Measurements from ENCODE around the gene IPO7. TPM values are rescaled to one million over a fixed set of nuclear protein-coding genes. Genes with fewer than 3 reads are reported as not detected.
A peak's percentile ranks its signal among the peaks of the same experiment; 100 is the strongest.

The IPO7 gene
- total and polyA plus RNA-seq, 2 of the 13 experiments (the other 11 are each of a cell fraction or from before 2014, with no cell fraction given): 59.4 to 98.4 TPM

- TF ChIP-seq, protein P1, sequence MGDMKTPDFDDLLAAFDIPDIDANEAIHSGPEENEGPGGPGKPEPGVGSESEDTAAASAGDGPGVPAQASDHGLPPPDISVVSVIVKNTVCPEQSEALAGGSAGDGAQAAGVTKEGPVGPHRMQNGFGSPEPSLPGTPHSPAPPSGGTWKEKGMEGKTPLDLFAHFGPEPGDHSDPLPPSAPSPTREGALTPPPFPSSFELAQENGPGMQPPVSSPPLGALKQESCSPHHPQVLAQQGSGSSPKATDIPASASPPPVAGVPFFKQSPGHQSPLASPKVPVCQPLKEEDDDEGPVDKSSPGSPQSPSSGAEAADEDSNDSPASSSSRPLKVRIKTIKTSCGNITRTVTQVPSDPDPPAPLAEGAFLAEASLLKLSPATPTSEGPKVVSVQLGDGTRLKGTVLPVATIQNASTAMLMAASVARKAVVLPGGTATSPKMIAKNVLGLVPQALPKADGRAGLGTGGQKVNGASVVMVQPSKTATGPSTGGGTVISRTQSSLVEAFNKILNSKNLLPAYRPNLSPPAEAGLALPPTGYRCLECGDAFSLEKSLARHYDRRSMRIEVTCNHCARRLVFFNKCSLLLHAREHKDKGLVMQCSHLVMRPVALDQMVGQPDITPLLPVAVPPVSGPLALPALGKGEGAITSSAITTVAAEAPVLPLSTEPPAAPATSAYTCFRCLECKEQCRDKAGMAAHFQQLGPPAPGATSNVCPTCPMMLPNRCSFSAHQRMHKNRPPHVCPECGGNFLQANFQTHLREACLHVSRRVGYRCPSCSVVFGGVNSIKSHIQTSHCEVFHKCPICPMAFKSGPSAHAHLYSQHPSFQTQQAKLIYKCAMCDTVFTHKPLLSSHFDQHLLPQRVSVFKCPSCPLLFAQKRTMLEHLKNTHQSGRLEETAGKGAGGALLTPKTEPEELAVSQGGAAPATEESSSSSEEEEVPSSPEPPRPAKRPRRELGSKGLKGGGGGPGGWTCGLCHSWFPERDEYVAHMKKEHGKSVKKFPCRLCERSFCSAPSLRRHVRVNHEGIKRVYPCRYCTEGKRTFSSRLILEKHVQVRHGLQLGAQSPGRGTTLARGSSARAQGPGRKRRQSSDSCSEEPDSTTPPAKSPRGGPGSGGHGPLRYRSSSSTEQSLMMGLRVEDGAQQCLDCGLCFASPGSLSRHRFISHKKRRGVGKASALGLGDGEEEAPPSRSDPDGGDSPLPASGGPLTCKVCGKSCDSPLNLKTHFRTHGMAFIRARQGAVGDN (CRISPR knock-in tag; IDR thresholded peaks at IDR 0.05): no peak
- TF ChIP-seq ZNF891 (CRISPR knock-in tag; IDR thresholded peaks at IDR 0.05) (no peak), RBM22 (optimal IDR thresholded peaks at IDR 0.05; ENCODE audit: low read length) (peak; percentile 54), ZNF280D (CRISPR knock-in tag; IDR thresholded peaks at IDR 0.05) (no peak), ZNF138 (CRISPR knock-in tag; IDR thresholded peaks at IDR 0.05; ENCODE audit: low read depth) (no peak), MIXL1 (CRISPR knock-in tag; IDR thresholded peaks at IDR 0.05) (0 out of 2 replicates have a peak, but pooled peaks have one; percentile 16), ZSCAN12 (CRISPR knock-in tag; IDR thresholded peaks at IDR 0.05) (no peak), SKI (IDR thresholded peaks at IDR 0.05; ENCODE audit: partially characterized antibody) (no peak), PAF1 (CRISPR knock-in tag; IDR thresholded peaks at IDR 0.05) (peak; percentile 81; the same call in 1 of the 2 replicates), ZNF431 (CRISPR knock-in tag; IDR thresholded peaks at IDR 0.05; ENCODE audit: borderline replicate concordance, low read depth) (no peak), ZNF839 (CRISPR knock-in tag; IDR thresholded peaks at IDR 0.05; ENCODE audit: borderline replicate concordance) (no peak), BHLHE40 (IDR thresholded peaks at IDR 0.05; ENCODE audit: low read length) (no peak)
- TF ChIP-seq, protein P2, sequence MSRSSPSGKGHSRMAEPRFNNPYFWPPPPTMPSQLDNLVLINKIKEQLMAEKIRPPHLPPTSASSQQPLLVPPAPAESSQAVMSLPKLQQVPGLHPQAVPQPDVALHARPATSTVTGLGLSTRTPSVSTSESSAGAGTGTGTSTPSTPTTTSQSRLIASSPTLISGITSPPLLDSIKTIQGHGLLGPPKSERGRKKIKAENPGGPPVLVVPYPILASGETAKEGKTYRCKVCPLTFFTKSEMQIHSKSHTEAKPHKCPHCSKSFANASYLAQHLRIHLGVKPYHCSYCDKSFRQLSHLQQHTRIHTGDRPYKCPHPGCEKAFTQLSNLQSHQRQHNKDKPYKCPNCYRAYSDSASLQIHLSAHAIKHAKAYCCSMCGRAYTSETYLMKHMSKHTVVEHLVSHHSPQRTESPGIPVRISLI (CRISPR knock-in tag; IDR thresholded peaks at IDR 0.05; ENCODE audit: borderline replicate concordance): no peak
- TF ChIP-seq, protein P3, sequence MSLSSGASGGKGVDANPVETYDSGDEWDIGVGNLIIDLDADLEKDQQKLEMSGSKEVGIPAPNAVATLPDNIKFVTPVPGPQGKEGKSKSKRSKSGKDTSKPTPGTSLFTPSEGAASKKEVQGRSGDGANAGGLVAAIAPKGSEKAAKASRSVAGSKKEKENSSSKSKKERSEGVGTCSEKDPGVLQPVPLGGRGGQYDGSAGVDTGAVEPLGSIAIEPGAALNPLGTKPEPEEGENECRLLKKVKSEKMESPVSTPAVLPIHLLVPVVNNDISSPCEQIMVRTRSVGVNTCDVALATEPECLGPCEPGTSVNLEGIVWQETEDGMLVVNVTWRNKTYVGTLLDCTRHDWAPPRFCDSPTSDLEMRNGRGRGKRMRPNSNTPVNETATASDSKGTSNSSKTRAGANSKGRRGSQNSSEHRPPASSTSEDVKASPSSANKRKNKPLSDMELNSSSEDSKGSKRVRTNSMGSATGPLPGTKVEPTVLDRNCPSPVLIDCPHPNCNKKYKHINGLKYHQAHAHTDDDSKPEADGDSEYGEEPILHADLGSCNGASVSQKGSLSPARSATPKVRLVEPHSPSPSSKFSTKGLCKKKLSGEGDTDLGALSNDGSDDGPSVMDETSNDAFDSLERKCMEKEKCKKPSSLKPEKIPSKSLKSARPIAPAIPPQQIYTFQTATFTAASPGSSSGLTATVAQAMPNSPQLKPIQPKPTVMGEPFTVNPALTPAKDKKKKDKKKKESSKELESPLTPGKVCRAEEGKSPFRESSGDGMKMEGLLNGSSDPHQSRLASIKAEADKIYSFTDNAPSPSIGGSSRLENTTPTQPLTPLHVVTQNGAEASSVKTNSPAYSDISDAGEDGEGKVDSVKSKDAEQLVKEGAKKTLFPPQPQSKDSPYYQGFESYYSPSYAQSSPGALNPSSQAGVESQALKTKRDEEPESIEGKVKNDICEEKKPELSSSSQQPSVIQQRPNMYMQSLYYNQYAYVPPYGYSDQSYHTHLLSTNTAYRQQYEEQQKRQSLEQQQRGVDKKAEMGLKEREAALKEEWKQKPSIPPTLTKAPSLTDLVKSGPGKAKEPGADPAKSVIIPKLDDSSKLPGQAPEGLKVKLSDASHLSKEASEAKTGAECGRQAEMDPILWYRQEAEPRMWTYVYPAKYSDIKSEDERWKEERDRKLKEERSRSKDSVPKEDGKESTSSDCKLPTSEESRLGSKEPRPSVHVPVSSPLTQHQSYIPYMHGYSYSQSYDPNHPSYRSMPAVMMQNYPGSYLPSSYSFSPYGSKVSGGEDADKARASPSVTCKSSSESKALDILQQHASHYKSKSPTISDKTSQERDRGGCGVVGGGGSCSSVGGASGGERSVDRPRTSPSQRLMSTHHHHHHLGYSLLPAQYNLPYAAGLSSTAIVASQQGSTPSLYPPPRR (CRISPR knock-in tag; IDR thresholded peaks at IDR 0.05; ENCODE audit: borderline replicate concordance): no peak
- TF ChIP-seq, protein P4, sequence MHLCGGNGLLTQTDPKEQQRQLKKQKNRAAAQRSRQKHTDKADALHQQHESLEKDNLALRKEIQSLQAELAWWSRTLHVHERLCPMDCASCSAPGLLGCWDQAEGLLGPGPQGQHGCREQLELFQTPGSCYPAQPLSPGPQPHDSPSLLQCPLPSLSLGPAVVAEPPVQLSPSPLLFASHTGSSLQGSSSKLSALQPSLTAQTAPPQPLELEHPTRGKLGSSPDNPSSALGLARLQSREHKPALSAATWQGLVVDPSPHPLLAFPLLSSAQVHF (CRISPR knock-in tag; IDR thresholded peaks at IDR 0.05): no peak
Observed at GRCh38 chr11:9385327-9385899, 961 bp downstream of the IPO7 start (continued).

All from HepG2 (cell line).